A375 (cell line): ENCODE measurements around the gene NDUFC2. TPM values are rescaled to one million over a fixed set of nuclear protein-coding genes. Genes with fewer than 3 reads are reported as not detected.

Source experiments
- total RNA-seq: library from RNA; depleted of rRNA; stranded (reverse); fragments of >200 nt; shearing (Covaris generic); gene quantifications from 2 replicates; pipeline ENCODE4 v1.2.3, GENCODE V29; 2014; rRNA removed

NDUFC2 gene
- 85.2 and 136 TPM in 2 replicates for total RNA-seq

GRCh38 chr11:78079232-78080083 lies at the start of gene NDUFC2:
Gene NDUFC2 (minus strand): TSS chr11:78079862. CDS start chr11:78079744, 118 bp downstream.

GRCh38 chr11:78063440-78064181 lies 16.1 kb downstream of the NDUFC2 start, which contains the start of gene THRSP:
Gene THRSP (plus strand): TSS chr11:78063861. CDS start chr11:78063882, 21 bp downstream.

GRCh38 chr11:78022397-78023396 lies 57.0 kb downstream of the NDUFC2 start, which contains the start of gene KCTD14:
Gene KCTD14 (minus strand): TSS chr11:78023276. CDS start chr11:78023249, 27 bp downstream.

Other genes with a start within 250 kb of the NDUFC2 start
- gene INTS4, start 85.2 kb downstream of the NDUFC2 start, total RNA-seq: 30.2 and 43.2 TPM in 2 replicates
- gene KCTD14, start 56.6 kb downstream of the NDUFC2 start, total RNA-seq: not detected in 2 replicates
- gene THRSP, start 16.0 kb downstream of the NDUFC2 start, total RNA-seq: not detected in 2 replicates
- gene ALG8, start 59.8 kb upstream of the NDUFC2 start, total RNA-seq: 54.2 and 63.7 TPM in 2 replicates
- 3.7 TPM in 2 replicates for gene KCTD21, start 108.8 kb upstream of the NDUFC2 start, total RNA-seq
- gene USP35, start 109.1 kb upstream of the NDUFC2 start, total RNA-seq: 3.1 and 3.4 TPM in 2 replicates